Breast epithelium (tissue), 3 donors: ENCODE data around the gene NUDC.

Source experiments
- POLR2A ChIP-seq: fragments of 450-650 bp; IDR thresholded peaks from one replicate; pipeline ENCODE4 v1.6.1; 2016; ENCODE audit warnings: antibody characterized with exemption, mild to moderate bottlenecking, moderate library complexity
- TF ChIP-seq, protein P1 (sequence below), 3 donors: fragments of 450-650 bp; IDR thresholded peaks; one replicate each; pipeline ENCODE4 v1.5.1; 2016 to 2017; ENCODE audit warnings: antibody characterized with exemption in 3 of 3, mild to moderate bottlenecking in 3 of 3, moderate library complexity in 3 of 3

- TF ChIP-seq, protein P1, sequence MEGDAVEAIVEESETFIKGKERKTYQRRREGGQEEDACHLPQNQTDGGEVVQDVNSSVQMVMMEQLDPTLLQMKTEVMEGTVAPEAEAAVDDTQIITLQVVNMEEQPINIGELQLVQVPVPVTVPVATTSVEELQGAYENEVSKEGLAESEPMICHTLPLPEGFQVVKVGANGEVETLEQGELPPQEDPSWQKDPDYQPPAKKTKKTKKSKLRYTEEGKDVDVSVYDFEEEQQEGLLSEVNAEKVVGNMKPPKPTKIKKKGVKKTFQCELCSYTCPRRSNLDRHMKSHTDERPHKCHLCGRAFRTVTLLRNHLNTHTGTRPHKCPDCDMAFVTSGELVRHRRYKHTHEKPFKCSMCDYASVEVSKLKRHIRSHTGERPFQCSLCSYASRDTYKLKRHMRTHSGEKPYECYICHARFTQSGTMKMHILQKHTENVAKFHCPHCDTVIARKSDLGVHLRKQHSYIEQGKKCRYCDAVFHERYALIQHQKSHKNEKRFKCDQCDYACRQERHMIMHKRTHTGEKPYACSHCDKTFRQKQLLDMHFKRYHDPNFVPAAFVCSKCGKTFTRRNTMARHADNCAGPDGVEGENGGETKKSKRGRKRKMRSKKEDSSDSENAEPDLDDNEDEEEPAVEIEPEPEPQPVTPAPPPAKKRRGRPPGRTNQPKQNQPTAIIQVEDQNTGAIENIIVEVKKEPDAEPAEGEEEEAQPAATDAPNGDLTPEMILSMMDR (IDR thresholded peaks at IDR 0.05), result no peak
- TF ChIP-seq POLR2A, result no peak
These were observed 29.1 kb downstream of the NUDC start for GRCh38 chr1:26950602-26951001.
